Esophagus muscularis mucosa (tissue), 4 donors: ENCODE measurements around the gene CDK17. TPM values are rescaled to one million over a fixed set of nuclear protein-coding genes. Genes with fewer than 3 reads are reported as not detected.

Source experiments
- DNase-seq: peaks from one replicate; pipeline ENCODE4 v3.0.0-alpha.2; 2017; ENCODE audit errors: extremely low spot score
- H3K27ac ChIP-seq, 4 donors: fragments of 200-600 bp; sonication (generic); replicated peaks in 1 of 4; 1 replicate in 3 of 4; 2 replicates in 1 of 4; pipeline ENCODE4 v1.5.1; 2016 to 2019; ENCODE audit warnings: mild to moderate bottlenecking in 1 of 4
- H3K27me3 ChIP-seq, 4 donors: fragments of 200-600 bp; sonication (generic); one replicate each; pipeline versions ENCODE4 v1.5.1 to v1.6.0; 2016 to 2019
- H3K36me3 ChIP-seq, 4 donors: fragments of 200-600 bp; sonication (generic); one replicate each; pipeline ENCODE4 v1.5.1; 2016 to 2019
- H3K4me1 ChIP-seq, 4 donors: fragments of 200-600 bp; sonication (generic); one replicate each; pipeline ENCODE4 v1.5.1; 2016 to 2019
- H3K4me3 ChIP-seq, 4 donors: fragments of 200-600 bp; sonication (generic); 1 replicate in 2 of 4; 2 replicates in 2 of 4; pipeline ENCODE4 v1.5.1; 2016 to 2019; ENCODE audit warnings: mild to moderate bottlenecking in 4 of 4, moderate library complexity in 1 of 4
- H3K9me3 ChIP-seq, 4 donors: fragments of 200-600 bp; sonication (generic); 1 replicate in 3 of 4; 2 replicates in 1 of 4; pipeline ENCODE4 v1.5.1; 2016 to 2019
- EP300 ChIP-seq: sonication (generic); formaldehyde crosslinking; IDR thresholded peaks from one replicate; pipeline ENCODE4 v1.6.1; 2017; ENCODE audit warnings: antibody characterized with exemption
- POLR2A ChIP-seq: fragments of 450-650 bp; IDR thresholded peaks from one replicate; pipeline ENCODE4 v1.6.1; 2017; ENCODE audit warnings: antibody characterized with exemption, moderate library complexity, mild to moderate bottlenecking, low read depth
- POLR2AphosphoS5 ChIP-seq, 2 donors: sonication (generic); formaldehyde crosslinking; IDR thresholded peaks; one replicate each; pipeline ENCODE4 v1.6.1; 2017; ENCODE audit warnings: antibody characterized with exemption in 2 of 2
- WGBS: methylation state at CpG from one replicate; pipeline ENCODE4 v1.1.5; 2018; 5-methylcytosine and 5-hydroxymethylcytosine counted together
- intact Hi-C: fragments of 100-400 bp; cut with DNase I; formaldehyde crosslinking; loops from one replicate; pipeline ENCODE4 v1.15.1; 2023
- total RNA-seq, 4 donors: library from RNA; depleted of rRNA; stranded (reverse); fragments of >200 nt; gene quantifications; one replicate each; pipeline versions ENCODE4 v1.1.0 to v1.2.1, GENCODE V29; 2016
- TF ChIP-seq, protein P1 (sequence below), 3 experiments: fragments of 200-600 bp in 2 of 3; fragments of 450-650 bp in 1 of 3; sonication (generic) in 2 of 3; IDR thresholded peaks; one replicate each; pipeline ENCODE4 v1.5.1; 2017 to 2019; ENCODE audit warnings: antibody characterized with exemption in 3 of 3, mild to moderate bottlenecking in 2 of 3, moderate library complexity in 1 of 3

The CDK17 gene
- total RNA-seq, 4 donors from 2014 or later, result 56.2 to 96.9 (median 68.6) TPM

DNA sequence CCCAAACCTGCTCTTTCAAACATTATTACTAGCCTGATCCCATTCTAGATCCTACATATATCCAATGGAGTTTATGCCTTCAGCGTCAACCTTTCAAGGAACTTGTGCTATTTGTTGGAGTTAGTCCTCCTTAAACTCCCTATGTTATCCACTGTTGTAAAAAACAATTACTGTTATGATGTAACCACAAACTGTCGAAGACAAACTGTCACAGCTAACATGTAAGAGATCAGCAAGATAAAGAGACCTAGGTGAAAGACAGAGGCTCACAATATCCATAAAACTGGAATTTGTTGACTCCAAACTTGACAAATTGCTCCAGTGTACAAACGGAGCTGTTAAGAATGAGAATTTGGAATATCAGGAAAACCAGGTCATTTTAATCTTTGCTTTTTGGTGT, 70.7 kb downstream of the CDK17 start:
- Histone ChIP-seq H3K4me3 (no peak overlapping the region), H3K36me3 (peaks cover 0 to 8% (median 4%) of the 10 kb centered on the region in 4 donors), H3K9me3 (no peaks in the 10 kb centered on the region), H3K4me1 (peaks cover 4 to 57% (median 45%) of the 10 kb centered on the region in 4 donors), H3K27ac (no peak overlapping the region), H3K27me3 (no peaks in the 10 kb centered on the region)
- TF ChIP-seq POLR2AphosphoS5 (IDR thresholded peaks at IDR 0.05) (no peak), EP300 (no peak), POLR2A (no peak)
- TF ChIP-seq, protein P1, sequence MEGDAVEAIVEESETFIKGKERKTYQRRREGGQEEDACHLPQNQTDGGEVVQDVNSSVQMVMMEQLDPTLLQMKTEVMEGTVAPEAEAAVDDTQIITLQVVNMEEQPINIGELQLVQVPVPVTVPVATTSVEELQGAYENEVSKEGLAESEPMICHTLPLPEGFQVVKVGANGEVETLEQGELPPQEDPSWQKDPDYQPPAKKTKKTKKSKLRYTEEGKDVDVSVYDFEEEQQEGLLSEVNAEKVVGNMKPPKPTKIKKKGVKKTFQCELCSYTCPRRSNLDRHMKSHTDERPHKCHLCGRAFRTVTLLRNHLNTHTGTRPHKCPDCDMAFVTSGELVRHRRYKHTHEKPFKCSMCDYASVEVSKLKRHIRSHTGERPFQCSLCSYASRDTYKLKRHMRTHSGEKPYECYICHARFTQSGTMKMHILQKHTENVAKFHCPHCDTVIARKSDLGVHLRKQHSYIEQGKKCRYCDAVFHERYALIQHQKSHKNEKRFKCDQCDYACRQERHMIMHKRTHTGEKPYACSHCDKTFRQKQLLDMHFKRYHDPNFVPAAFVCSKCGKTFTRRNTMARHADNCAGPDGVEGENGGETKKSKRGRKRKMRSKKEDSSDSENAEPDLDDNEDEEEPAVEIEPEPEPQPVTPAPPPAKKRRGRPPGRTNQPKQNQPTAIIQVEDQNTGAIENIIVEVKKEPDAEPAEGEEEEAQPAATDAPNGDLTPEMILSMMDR (IDR thresholded peaks at IDR 0.05), result no peak
- intact Hi-C loops, result no loop called here
- no peak for DNase-seq
- WGBS, result 80% methylated on average over 3 of the region's 3 CpGs

DNA sequence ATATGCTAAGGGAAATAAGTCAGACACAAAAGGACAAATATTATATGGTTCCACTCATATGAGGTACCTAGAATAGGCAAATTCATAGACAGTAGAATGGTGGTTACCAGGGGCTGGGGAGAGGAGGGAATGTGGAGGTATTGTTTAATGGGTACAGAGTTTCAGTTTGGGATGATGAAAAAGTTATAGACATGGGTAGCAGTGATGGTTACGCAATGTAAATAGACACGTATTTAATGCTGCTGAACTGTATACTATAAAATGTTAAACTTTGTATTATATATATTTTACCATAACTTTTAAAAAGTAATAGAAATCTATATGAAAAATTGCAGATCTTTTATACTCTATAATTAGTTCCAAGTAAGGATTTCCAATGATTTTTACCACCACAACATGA, 71.2 kb downstream of the CDK17 start:
- H3K27me3 ChIP-seq, result no peaks in the 10 kb centered on the region
- intact Hi-C loops, result no loop called here
- DNase-seq, result no peak
- H3K27ac ChIP-seq, result no peak overlapping the region
- WGBS, result 94% methylated on average over 2 of the region's 2 CpGs
- H3K4me3 ChIP-seq, result no peak overlapping the region
- peaks cover 0 to 9% (median 4%) of the 10 kb centered on the region in 4 donors for H3K36me3 ChIP-seq
- H3K9me3 ChIP-seq, result no peaks in the 10 kb centered on the region
- H3K4me1 ChIP-seq, result peaks cover 4 to 57% (median 45%) of the 10 kb centered on the region in 4 donors
- TF ChIP-seq EP300, result no peak
- TF ChIP-seq, protein P1 (IDR thresholded peaks at IDR 0.05), result no peak
- TF ChIP-seq POLR2AphosphoS5 (IDR thresholded peaks at IDR 0.05), result no peak
- no peak for TF ChIP-seq POLR2A

DNA sequence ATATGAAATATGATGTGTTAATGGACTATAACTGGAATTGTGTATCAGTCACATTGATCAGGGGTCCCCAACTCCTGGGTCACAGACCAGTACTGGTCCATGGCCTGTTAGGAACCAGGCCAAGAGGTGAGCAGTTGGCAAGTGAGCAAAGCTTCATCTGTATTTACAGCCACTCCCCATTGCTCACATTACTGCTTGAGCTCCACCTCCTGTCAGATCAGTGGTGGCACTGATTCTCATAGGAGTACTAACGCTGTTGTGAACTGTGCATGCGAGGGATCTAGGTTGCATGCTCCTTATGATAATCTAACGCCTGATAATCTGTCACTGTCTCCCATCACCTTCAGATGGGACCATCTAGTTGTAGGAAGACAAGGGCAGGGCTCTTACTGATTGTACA, 72.3 kb downstream of the CDK17 start:
- peaks cover 4 to 57% (median 47%) of the 10 kb centered on the region in 4 donors for H3K4me1 ChIP-seq
- DNase-seq, result no peak
- H3K4me3 ChIP-seq, result no peak overlapping the region
- peaks cover 0 to 18% (median 8%) of the 10 kb centered on the region in 4 donors for H3K36me3 ChIP-seq
- no peaks in the 10 kb centered on the region for H3K9me3 ChIP-seq
- WGBS, result 91% methylated on average over 3 of the region's 3 CpGs
- H3K27ac ChIP-seq, result no peak overlapping the region
- no peaks in the 10 kb centered on the region for H3K27me3 ChIP-seq
- intact Hi-C loops, result no loop called here
- TF ChIP-seq POLR2AphosphoS5 (IDR thresholded peaks at IDR 0.05), result no peak
- TF ChIP-seq, protein P1 (IDR thresholded peaks at IDR 0.05), result no peak

DNA sequence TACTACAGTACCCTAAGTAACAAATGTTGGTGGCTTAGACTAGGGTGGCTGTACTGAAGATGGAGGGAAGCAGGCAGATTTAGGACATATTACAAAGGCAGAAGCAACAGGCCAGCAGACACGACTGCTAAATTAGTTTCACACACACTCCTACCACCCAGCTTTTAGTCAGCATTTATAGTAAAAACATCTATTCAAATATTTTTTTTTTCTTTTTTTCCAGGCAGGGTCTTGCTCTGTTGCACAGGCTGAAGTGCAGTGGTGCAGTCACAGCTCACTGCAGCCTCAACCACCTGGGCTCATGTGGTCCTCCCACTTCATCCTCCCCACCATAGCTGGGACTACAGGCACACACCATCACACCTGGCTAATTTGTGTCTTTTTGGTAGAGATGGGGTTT, 72.9 kb downstream of the CDK17 start:
- no peak for TF ChIP-seq EP300
- TF ChIP-seq, protein P1 (IDR thresholded peaks at IDR 0.05), result no peak
- TF ChIP-seq POLR2AphosphoS5 (IDR thresholded peaks at IDR 0.05), result no peak
- TF ChIP-seq POLR2A, result no peak
- H3K36me3 ChIP-seq, result peaks cover 0 to 20% (median 10%) of the 10 kb centered on the region in 4 donors
- no peak for DNase-seq
- intact Hi-C loops, result no loop called here
- H3K4me1 ChIP-seq, result peaks cover 4 to 57% (median 47%) of the 10 kb centered on the region in 4 donors
- no peaks in the 10 kb centered on the region for H3K9me3 ChIP-seq
- H3K4me3 ChIP-seq, result no peak overlapping the region
- H3K27ac ChIP-seq, result no peak overlapping the region
- 88% methylated on average over 1 of the region's 1 CpG for WGBS
- no peaks in the 10 kb centered on the region for H3K27me3 ChIP-seq

DNA sequence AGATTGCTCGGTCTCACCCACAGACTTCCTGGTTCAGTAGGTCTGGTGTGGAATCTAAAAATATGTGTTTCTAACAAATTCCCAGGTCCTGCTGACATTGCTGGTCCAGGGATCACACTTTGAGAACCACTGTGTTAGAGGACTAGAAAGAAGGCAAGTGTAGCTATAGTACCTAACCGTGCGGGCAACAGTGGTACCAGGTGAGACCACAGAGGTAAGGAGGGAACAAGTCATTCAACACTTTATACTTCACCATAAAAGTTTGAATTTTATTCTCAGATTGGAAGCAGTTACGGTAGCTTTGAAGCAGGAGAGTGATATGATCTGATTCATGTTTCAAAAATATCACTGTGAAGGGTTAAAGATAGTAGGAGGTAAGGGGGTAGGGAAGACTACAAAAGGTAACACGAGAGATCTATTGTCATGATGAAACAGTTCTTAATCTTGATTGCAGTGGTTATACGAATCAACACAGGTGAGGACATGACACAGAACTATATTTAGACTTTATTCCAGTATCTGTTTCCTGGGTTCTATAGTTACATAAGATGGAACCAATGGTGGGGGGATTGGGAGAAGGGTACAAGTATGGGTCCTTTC, 73.5 kb downstream of the CDK17 start:
- no peak for DNase-seq
- Histone ChIP-seq H3K9me3 (no peaks in the 10 kb centered on the region), H3K27ac (no peak overlapping the region), H3K4me3 (no peak overlapping the region), H3K27me3 (no peaks in the 10 kb centered on the region), H3K4me1 (peaks cover 4 to 57% (median 47%) of the 10 kb centered on the region in 4 donors), H3K36me3 (peaks cover 0 to 20% (median 13%) of the 10 kb centered on the region in 4 donors)
- no peak for TF ChIP-seq POLR2A
- TF ChIP-seq, protein P1 (IDR thresholded peaks at IDR 0.05), result no peak
- no peak for TF ChIP-seq POLR2AphosphoS5 (IDR thresholded peaks at IDR 0.05)
- TF ChIP-seq EP300, result no peak
- 80% methylated on average over 6 of the region's 6 CpGs for WGBS
- intact Hi-C loops, result no loop called here
